Astrocyte (in vitro differentiated cells and primary cell): ENCODE results near the gene DNASE2. TPM values are rescaled to one million over a fixed set of nuclear protein-coding genes. Genes with fewer than 3 reads are reported as not detected.
A peak's percentile ranks its signal among the peaks of the same experiment; 100 is the strongest.

ENCODE experiments used
- DNase-seq: peaks from one replicate; pipeline ENCODE4 v3.0.0-alpha.2; 2010; ENCODE audit warnings: low read depth
- FAIRE-seq: peaks from 2 replicates; lab custom pipeline; 2011; peaks lifted over from hg19 to GRCh38; lab: Jason Lieb, UNC
- H2AFZ ChIP-seq: 2 replicates; pipeline ENCODE4 v1.6.0; 2012; ENCODE audit warnings: low read depth, low read length, inconsistent platforms
- H3K27ac ChIP-seq: 2 replicates; pipeline ENCODE4 v1.5.1; 2011; ENCODE audit warnings: low read depth, low read length, inconsistent platforms
- H3K27me3 ChIP-seq: 2 replicates; pipeline ENCODE4 v1.6.0; 2011; ENCODE audit warnings: low read length, inconsistent platforms; ENCODE audit not compliant: insufficient read depth
- H3K36me3 ChIP-seq: 2 replicates; pipeline ENCODE4 v1.5.1; 2011; ENCODE audit warnings: low read length, inconsistent platforms; ENCODE audit not compliant: insufficient read depth
- H3K4me1 ChIP-seq: 2 replicates; pipeline ENCODE4 v1.5.1; 2011; ENCODE audit warnings: low read length, inconsistent platforms; ENCODE audit not compliant: insufficient read depth
- H3K4me2 ChIP-seq: 2 replicates; pipeline ENCODE4 v1.6.0; 2012; ENCODE audit warnings: low read length, inconsistent platforms
- H3K4me3 ChIP-seq: 2 replicates; pipeline ENCODE4 v1.5.1; 2011; ENCODE audit warnings: low read depth, mild to moderate bottlenecking, low read length, inconsistent platforms; ENCODE audit not compliant: insufficient read depth
- H3K79me2 ChIP-seq: 2 replicates; pipeline ENCODE4 v1.6.0; 2012; ENCODE audit warnings: mild to moderate bottlenecking, low read length, inconsistent platforms; ENCODE audit not compliant: insufficient read depth
- H3K9ac ChIP-seq: 2 replicates; pipeline ENCODE4 v1.6.0; 2012; ENCODE audit warnings: mild to moderate bottlenecking, low read length, inconsistent platforms
- H3K9me3 ChIP-seq: 2 replicates; pipeline ENCODE4 v1.5.1; 2012; ENCODE audit warnings: low read depth, mild to moderate bottlenecking, low read length, inconsistent platforms; ENCODE audit not compliant: insufficient read depth
- H4K20me1 ChIP-seq: 2 replicates; pipeline ENCODE4 v1.6.0; 2012; ENCODE audit warnings: low read length, inconsistent platforms; ENCODE audit not compliant: insufficient read depth
- H3K27ac Mint-ChIP-seq: one replicate; pipeline ENCODE4 v1.8.0; 2021; ENCODE audit warnings: mild to moderate bottlenecking, mixed read lengths; ENCODE audit not compliant: unreplicated experiment
- H3K27me3 Mint-ChIP-seq: one replicate; pipeline ENCODE4 v1.8.0; 2021; ENCODE audit warnings: low read depth, mixed read lengths; ENCODE audit not compliant: unreplicated experiment
- H3K36me3 Mint-ChIP-seq: one replicate; pipeline ENCODE4 v1.8.0; 2021; ENCODE audit warnings: low read depth, mixed read lengths; ENCODE audit not compliant: unreplicated experiment
- H3K4me1 Mint-ChIP-seq: one replicate; pipeline ENCODE4 v1.8.0; 2021; ENCODE audit warnings: low read depth, mixed read lengths; ENCODE audit not compliant: unreplicated experiment
- H3K4me3 Mint-ChIP-seq: one replicate; pipeline ENCODE4 v1.8.0; 2021; ENCODE audit warnings: mild to moderate bottlenecking, moderate library complexity, mixed read lengths; ENCODE audit not compliant: unreplicated experiment
- H3K9me3 Mint-ChIP-seq: one replicate; pipeline ENCODE4 v1.8.0; 2021; ENCODE audit warnings: mild to moderate bottlenecking, mixed read lengths; ENCODE audit not compliant: unreplicated experiment
- EZH2 ChIP-seq: IDR thresholded peaks from 2 replicates; pipeline ENCODE4 v1.6.1; 2012; ENCODE audit warnings: mild to moderate bottlenecking, low read length, inconsistent platforms; ENCODE audit not compliant: insufficient read depth
- total RNA-seq: library from RNA; stranded (reverse); gene quantifications from 2 replicates; pipeline ENCODE4 v1.2.1, GENCODE V29; 2021
- TF ChIP-seq, protein P1 (sequence below): IDR thresholded peaks from 2 replicates; pipeline ENCODE4 v1.5.1; 2011; ENCODE audit warnings: low read depth, mild to moderate bottlenecking, inconsistent platforms, low read length, moderate library complexity; ENCODE audit not compliant: insufficient read depth

DNASE2 gene
- total RNA-seq, 1 donor from 2014 or later = 33.1 TPM

GRCh38 chr19:12884627-12884925 lies 3.3 kb upstream of the DNASE2 start:
- no peak overlapping the region for H3K27ac ChIP-seq
- H3K27me3 Mint-ChIP-seq = peaks cover 35% of the 10 kb centered on the region
- TF ChIP-seq, protein P1, sequence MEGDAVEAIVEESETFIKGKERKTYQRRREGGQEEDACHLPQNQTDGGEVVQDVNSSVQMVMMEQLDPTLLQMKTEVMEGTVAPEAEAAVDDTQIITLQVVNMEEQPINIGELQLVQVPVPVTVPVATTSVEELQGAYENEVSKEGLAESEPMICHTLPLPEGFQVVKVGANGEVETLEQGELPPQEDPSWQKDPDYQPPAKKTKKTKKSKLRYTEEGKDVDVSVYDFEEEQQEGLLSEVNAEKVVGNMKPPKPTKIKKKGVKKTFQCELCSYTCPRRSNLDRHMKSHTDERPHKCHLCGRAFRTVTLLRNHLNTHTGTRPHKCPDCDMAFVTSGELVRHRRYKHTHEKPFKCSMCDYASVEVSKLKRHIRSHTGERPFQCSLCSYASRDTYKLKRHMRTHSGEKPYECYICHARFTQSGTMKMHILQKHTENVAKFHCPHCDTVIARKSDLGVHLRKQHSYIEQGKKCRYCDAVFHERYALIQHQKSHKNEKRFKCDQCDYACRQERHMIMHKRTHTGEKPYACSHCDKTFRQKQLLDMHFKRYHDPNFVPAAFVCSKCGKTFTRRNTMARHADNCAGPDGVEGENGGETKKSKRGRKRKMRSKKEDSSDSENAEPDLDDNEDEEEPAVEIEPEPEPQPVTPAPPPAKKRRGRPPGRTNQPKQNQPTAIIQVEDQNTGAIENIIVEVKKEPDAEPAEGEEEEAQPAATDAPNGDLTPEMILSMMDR = no peak
- peak; percentile 4 for TF ChIP-seq EZH2

GRCh38 chr19:12884202-12884601 lies 3.0 kb upstream of the DNASE2 start:
- no peaks in the 10 kb centered on the region for H3K79me2 ChIP-seq
- Mint-ChIP-seq H3K4me3 (no peak overlapping the region), H3K27ac (no peak overlapping the region), H3K36me3 (no peaks in the 10 kb centered on the region), H3K9me3 (no peaks in the 10 kb centered on the region), H3K27me3 (peaks cover 35% of the 10 kb centered on the region), H3K4me1 (no peaks in the 10 kb centered on the region)
- no peaks in the 10 kb centered on the region for H3K36me3 ChIP-seq
- DNase-seq (no peak), FAIRE-seq (no peak)
- H3K4me1 ChIP-seq = no peaks in the 10 kb centered on the region
- no peak overlapping the region for H3K4me3 ChIP-seq
- peaks cover 17% of the 10 kb centered on the region for H3K9me3 ChIP-seq
- TF ChIP-seq, protein P1 = no peak
- TF ChIP-seq EZH2 = no peak
- H3K9ac ChIP-seq = no peak overlapping the region
- no peak overlapping the region for H3K27ac ChIP-seq
- H3K4me2 ChIP-seq = no peak overlapping the region
- H4K20me1 ChIP-seq = no peaks in the 10 kb centered on the region
- H3K27me3 ChIP-seq = peaks cover 24% of the 10 kb centered on the region
- H2AFZ ChIP-seq = no peak overlapping the region

More at GRCh38 chr19:12884627-12884925, 3.3 kb upstream of the DNASE2 start:
- Histone ChIP-seq H3K9ac (no peak overlapping the region), H3K4me3 (no peak overlapping the region), H3K4me2 (no peak overlapping the region), H2AFZ (no peak overlapping the region), H4K20me1 (no peaks in the 10 kb centered on the region), H3K36me3 (no peaks in the 10 kb centered on the region), H3K27me3 (peaks cover 22% of the 10 kb centered on the region), H3K9me3 (peaks cover 17% of the 10 kb centered on the region), H3K79me2 (no peaks in the 10 kb centered on the region), H3K4me1 (no peaks in the 10 kb centered on the region)
- no peak for FAIRE-seq
- no peak for DNase-seq
- Mint-ChIP-seq H3K27ac (no peak overlapping the region), H3K9me3 (no peaks in the 10 kb centered on the region), H3K36me3 (no peaks in the 10 kb centered on the region), H3K4me1 (no peaks in the 10 kb centered on the region), H3K4me3 (no peak overlapping the region)

DNA sequence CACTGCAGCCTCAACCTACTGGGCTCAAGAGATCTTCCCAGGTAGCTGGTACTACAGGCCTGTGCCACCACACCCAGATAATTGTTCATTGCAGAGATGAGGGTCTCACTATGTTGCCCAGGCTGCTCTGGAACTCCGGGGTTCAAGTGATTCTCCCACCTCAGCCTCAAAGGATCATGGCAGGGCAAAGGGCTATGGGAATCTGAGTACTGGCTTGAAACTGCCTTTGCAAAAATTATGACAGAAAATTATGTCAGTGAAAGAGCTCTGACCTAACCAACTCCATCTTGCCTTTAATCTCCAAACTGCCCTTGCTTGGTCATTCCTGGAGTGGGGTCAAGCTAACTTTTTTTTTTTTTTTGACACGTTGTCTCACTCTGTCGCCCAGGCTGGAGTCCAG lies 1.3 kb upstream of the DNASE2 start:
- no peak overlapping the region for H3K4me3 Mint-ChIP-seq
- H3K27me3 Mint-ChIP-seq = peaks cover 26% of the 10 kb centered on the region
- Histone ChIP-seq H3K4me2 (no peak overlapping the region), H3K9ac (no peak overlapping the region), H2AFZ (no peak overlapping the region), H3K36me3 (no peaks in the 10 kb centered on the region), H4K20me1 (no peaks in the 10 kb centered on the region), H3K4me3 (no peak overlapping the region), H3K27ac (no peak overlapping the region), H3K27me3 (peaks cover 24% of the 10 kb centered on the region), H3K9me3 (peaks cover 17% of the 10 kb centered on the region), H3K79me2 (no peaks in the 10 kb centered on the region), H3K4me1 (no peaks in the 10 kb centered on the region)
- no peak for FAIRE-seq
- H3K36me3 Mint-ChIP-seq = peaks cover 8% of the 10 kb centered on the region
- TF ChIP-seq EZH2 = no peak
- TF ChIP-seq, protein P1 = no peak
- H3K9me3 Mint-ChIP-seq = no peaks in the 10 kb centered on the region
- H3K4me1 Mint-ChIP-seq = no peaks in the 10 kb centered on the region
- no peak for DNase-seq
- no peak overlapping the region for H3K27ac Mint-ChIP-seq
